ENCODE data around the gene DCTPP1. TPM values are rescaled to one million over a fixed set of nuclear protein-coding genes. Genes with fewer than 3 reads are reported as not detected.

Gene DCTPP1
- total RNA-seq, 4 donors from 2014 or later: 18.8 to 26.4 (median 22.5) TPM

DNA sequence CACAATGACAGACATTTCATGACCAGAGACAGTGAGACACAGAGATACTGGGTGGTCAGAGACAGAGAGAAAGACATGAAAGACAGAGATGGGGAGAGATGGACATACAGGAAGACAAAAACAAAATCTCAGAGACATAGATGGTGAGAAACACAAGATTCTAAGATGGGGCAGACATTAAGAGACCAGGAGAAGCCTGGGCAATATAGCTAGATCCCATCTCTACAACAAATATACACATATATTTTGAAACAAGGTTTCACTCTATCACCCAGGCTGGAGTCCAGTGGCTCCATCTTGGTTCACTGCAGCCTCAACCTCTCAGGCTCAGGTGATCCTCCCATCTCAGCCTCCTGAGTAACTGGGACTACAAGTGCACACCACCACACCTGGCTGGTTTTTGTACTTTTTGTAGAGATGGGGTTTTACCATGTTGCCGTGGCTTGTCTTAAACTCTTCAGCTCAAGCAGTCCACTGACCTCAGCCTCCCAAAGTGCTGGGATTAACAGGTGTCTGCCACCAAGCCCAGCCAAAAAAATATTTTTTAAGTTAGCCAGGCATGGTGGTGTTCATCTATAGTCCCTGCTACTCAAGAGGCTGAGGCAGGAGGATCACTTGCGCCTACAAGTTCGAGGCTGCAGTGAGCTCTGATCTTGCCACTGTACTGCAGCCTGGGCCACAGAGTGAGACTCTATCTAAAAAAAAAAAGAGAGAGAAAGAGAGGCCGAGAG lies 49.6 kb downstream of the DCTPP1 start:
- TF ChIP-seq POLR2A (IDR thresholded peaks at IDR 0.05): no peak
- TF ChIP-seq, protein P1, sequence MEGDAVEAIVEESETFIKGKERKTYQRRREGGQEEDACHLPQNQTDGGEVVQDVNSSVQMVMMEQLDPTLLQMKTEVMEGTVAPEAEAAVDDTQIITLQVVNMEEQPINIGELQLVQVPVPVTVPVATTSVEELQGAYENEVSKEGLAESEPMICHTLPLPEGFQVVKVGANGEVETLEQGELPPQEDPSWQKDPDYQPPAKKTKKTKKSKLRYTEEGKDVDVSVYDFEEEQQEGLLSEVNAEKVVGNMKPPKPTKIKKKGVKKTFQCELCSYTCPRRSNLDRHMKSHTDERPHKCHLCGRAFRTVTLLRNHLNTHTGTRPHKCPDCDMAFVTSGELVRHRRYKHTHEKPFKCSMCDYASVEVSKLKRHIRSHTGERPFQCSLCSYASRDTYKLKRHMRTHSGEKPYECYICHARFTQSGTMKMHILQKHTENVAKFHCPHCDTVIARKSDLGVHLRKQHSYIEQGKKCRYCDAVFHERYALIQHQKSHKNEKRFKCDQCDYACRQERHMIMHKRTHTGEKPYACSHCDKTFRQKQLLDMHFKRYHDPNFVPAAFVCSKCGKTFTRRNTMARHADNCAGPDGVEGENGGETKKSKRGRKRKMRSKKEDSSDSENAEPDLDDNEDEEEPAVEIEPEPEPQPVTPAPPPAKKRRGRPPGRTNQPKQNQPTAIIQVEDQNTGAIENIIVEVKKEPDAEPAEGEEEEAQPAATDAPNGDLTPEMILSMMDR (IDR thresholded peaks at IDR 0.05): no peak
- no peaks in the 10 kb centered on the region for H3K36me3 ChIP-seq
- WGBS, 2 donors: 90 to 91% methylated on average over 4 of the region's 4 CpGs
- no peaks in the 10 kb centered on the region for H3K27me3 ChIP-seq
- H3K27ac ChIP-seq: no peak overlapping the region
- peaks cover 12 to 15% of the 10 kb centered on the region in 2 donors for H3K4me1 ChIP-seq
- DNase-seq: no peak
- no peaks in the 10 kb centered on the region for H3K9me3 ChIP-seq
- no peak overlapping the region for H3K4me3 ChIP-seq (replicated peaks in 1 of 3)
- intact Hi-C loops (cut with DNase I): no loop called here

DNA sequence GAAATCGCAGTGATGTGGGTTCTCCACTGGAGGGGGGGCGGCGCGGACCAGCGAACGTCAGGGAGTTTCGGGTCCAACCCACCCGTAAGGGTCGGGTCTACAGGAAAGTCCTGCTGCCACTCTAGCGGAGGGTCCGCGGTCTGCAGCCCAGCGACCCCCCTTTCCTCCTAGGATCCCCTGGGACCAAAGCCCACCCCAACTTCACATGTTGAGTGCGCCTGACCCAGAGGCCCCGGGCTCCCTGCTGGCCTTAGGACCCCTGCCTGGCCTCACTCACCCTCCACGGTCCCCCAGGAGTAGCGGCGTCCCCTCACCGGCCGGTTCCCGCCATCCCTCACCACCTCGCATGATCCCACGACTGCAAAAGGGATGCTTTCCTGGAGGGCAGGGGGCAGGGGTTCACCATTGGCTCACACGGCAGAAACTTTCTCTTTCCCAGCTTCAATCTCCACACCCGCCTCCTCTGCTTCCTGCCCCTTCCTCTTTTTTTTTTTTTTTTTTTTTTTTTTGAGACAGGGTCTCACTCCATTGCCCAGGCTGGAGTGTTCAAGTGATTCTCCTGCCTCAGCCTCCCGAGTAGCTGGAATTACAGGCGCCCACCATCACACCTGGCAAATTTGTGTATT lies 50.6 kb downstream of the DCTPP1 start:
- WGBS, 2 donors: 27 to 53% methylated on average over 14 to 23 of the region's 27 CpGs
- Histone ChIP-seq H3K27ac (peak overlapping the region; percentile 99 to 100 (median 100)), H3K27me3 (no peaks in the 10 kb centered on the region), H3K4me1 (peaks cover 12 to 15% of the 10 kb centered on the region in 2 donors), H3K36me3 (no peaks in the 10 kb centered on the region), H3K9me3 (no peaks in the 10 kb centered on the region), H3K4me3 (replicated peaks in 1 of 3) (peak overlapping the region in 2 of 3 donors; percentile 16 to 69)
- intact Hi-C loops (cut with DNase I): no loop called here
- TF ChIP-seq, protein P1 (IDR thresholded peaks at IDR 0.05): peak in 1 of 6 experiments; percentile 6
- TF ChIP-seq POLR2A (IDR thresholded peaks at IDR 0.05): no peak
- DNase-seq: no peak

DNA sequence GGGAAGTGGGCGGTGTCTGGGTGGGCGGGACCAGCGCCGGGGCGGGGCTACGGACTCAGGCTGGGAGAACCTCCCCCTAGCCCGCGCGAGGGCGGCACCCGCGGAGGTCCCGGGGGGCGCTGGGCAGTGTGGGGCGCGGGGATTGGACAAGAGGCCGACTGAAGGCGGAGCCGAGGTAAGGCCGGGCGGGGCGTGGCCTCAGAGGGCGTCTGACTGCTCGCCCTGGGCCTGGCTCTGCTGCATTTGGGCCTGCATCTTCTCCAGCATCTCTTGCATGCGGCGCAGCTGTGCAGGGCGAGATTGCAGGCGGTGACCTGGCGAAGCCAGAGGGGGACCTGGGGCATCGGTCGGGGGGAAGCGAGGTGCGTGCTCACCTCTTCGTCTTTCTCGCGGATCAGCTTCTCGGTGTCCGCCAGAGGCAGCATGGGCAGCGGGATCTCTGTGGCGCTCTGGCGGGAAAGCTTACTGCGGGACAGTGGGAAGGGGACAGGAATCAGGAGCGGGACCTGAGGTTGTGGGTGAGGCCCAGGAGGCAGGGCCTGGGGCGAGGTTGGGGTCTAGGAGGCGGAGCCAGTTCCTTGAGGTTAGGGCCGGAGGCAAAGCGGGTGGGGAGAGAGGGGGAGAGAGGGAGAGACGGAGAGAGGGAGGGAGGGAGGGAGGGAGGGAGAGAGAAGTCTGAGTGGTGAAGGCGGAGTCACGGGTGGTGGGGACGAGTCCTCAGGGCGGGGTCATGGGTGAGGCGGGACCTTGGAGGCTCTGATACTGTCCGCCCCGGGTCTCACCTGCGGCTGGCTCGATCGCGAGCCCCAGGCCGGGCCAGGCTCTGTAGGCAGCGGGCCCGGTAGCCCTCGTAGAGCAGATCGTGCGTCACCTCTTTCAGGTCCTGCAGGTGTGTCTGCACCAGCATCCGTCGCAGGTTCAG lies 51.3 kb downstream of the DCTPP1 start:
- Histone ChIP-seq H3K27me3 (no peaks in the 10 kb centered on the region), H3K36me3 (no peaks in the 10 kb centered on the region), H3K4me3 (replicated peaks in 1 of 3) (peak overlapping the region; percentile 56 to 86 (median 69)), H3K4me1 (peaks cover 12 to 15% of the 10 kb centered on the region in 2 donors), H3K9me3 (no peaks in the 10 kb centered on the region), H3K27ac (peak overlapping the region; percentile 99 to 100 (median 100))
- TF ChIP-seq, protein P1 (IDR thresholded peaks at IDR 0.05): peak in 2 of 6 experiments; percentile 9 to 15
- peak; percentile 53 to 84 for TF ChIP-seq POLR2A (IDR thresholded peaks at IDR 0.05)
- intact Hi-C loops (cut with DNase I): no loop called here
- peak; percentile 99 to 100 for DNase-seq
- 2% methylated on average over 33 to 36 of the region's 67 CpGs for WGBS, 2 donors

DNA sequence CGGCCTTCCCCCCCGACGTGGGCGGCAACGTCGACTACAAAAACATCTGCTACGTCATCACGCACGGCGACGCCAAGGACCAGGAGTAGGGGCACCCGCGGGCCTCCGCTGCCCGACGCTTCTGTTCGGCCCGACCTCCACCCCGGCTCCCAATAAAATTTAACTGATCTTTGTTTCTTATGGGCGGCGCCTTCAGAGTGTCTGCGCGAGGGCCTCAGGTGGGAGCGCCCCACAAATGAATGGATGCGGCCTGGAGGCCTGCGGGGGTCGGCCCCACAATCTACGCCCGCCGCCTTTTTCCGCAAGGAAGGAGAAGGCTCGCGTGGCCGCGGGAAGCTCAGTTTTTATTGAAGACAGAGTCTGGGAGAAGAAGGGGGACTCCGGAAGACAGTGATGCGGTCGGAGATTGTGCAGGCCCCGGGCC lies 52.0 kb downstream of the DCTPP1 start:
- Histone ChIP-seq H3K4me1 (peaks cover 12 to 15% of the 10 kb centered on the region in 2 donors), H3K4me3 (replicated peaks in 1 of 3) (peak overlapping the region; percentile 9 to 99 (median 69)), H3K36me3 (no peaks in the 10 kb centered on the region), H3K9me3 (no peaks in the 10 kb centered on the region), H3K27ac (peak overlapping the region; percentile 99 to 100 (median 100)), H3K27me3 (no peaks in the 10 kb centered on the region)
- WGBS, 2 donors: 0% methylated on average over 32 to 35 of the region's 39 CpGs
- TF ChIP-seq POLR2A (IDR thresholded peaks at IDR 0.05): peak; percentile 62 to 87
- TF ChIP-seq, protein P1 (IDR thresholded peaks at IDR 0.05): no peak
- intact Hi-C loops (cut with DNase I): no loop called here
- no peak for DNase-seq
